ENCODE measurements around the gene EPHA8.

The EPHA8 gene

DNA sequence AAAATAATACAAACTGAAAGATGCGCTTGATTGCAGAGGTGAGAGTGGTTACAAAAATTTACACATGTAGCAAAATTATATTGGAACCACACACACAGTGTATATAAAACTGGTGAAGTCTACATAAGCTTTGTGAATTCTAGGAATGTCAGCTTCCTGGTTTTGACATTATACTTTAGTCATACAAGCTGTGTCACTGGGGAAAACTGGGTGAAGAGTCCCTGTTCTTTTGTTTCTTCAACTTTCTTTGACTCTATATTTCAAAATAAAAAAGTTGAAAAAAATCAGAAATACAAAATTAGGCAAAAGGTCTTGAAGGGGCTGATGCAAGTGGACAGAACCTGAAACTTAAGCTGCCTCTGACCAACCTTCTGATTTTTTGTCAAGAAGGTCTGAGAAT lies 83.1 kb downstream of the EPHA8 start:
- peak; percentile 13 for DNase-seq (ENCODE audit: low read depth)

GRCh38 chr1:22650089-22650693 lies 86.9 kb downstream of the EPHA8 start:
- DNase-seq (ENCODE audit: low read depth) = no peak

DNA sequence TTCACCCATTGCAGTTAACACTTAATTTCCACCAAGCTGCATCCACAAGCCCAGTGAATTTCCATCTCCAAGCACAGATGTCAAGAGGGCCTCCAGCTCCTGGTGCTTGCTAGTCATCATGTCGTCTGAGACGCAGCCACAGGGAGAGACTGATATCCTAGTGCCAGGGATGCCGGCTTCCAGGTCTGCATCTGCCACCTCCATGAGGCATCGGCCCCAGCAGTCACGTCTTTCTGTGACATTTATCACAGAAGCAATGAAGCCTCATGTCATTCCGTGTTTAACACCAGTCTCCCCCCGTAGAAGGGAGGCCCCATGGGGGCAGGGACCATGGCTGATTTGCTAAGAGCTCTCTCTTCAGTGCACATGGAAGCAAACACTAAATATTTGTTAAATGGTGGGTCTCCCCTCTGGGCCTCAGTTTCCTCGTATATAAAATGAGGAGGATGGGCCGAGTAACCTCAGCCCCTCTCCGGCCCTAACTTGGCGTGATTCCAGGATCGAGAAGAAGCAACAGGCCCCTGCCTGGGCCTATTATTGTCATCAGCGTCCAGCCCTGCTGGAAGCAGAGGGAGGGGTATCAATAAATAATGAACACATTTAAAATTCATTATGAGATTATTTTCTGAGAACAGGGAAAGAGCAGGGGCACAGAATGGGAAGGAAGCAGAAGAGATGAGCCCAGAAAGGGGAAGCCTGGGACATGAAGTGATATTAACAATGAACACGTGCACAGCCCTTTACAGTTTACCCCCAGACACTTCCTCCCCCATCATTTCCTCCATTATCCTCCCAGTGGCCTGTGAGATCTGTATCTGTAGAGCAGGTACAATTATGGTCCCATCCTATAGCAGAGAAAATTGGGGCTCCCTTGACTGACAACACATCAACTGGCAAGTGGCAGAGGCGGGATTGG lies 88.9 kb downstream of the EPHA8 start:
- DNase-seq (ENCODE audit: low read depth) = no peak

DNA sequence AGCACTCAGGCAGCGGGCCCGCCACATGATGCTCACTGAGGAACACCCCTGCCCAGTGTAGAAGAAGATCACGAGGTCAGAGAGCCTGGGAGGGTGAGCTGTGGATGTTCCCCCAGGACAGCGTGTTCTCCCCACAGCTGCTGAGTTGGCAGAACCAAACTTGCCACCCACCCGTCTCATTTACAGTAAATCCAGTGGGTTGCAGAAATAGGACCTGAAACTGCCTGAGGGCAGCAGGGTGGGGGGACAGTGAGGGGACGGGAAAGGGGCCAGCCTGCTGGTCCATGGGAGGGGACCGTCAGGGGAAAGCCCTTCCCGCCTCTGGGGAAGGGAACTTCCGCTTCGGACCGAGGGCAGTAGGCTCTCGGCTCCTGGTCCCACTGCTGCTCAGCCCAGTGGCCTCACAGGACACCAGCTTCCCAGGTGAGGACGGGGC lies 89.6 kb downstream of the EPHA8 start, which contains the start of gene C1QB:
TSS of gene C1QB (plus strand) at position 356 of the 436 bp plus-strand sequence. CDS start 6,227 bp downstream, outside the sequence.
- DNase-seq (ENCODE audit: low read depth) = no peak

Data from fibroblast of gingiva (primary cell).